ENCODE data around the gene PHETA2.
"Not testable (repeated sequence)": the region's sequence is repeated elsewhere in the genome, so short reads cannot be mapped to it uniquely, and the experiment has no call there.

The PHETA2 gene

GRCh38 chr22:42111798-42112197, 37.8 kb downstream of the PHETA2 start:
- DNase-seq: no peak

- not testable (repeated sequence) for DNase-seq
Measured at GRCh38 chr22:42112793-42113192, 38.7 kb downstream of the PHETA2 start.

GRCh38 chr22:42114721-42115120, 40.7 kb downstream of the PHETA2 start:
- DNase-seq: no peak

- not testable (repeated sequence) for DNase-seq
Measured at GRCh38 chr22:42115420-42115830, 41.4 kb downstream of the PHETA2 start.

GRCh38 chr22:42116848-42117424, 42.9 kb downstream of the PHETA2 start:
- DNase-seq: no peak

GRCh38 chr22:42120231-42121021, 46.4 kb downstream of the PHETA2 start:
- DNase-seq: not testable (repeated sequence)

GRCh38 chr22:42123529-42123928, 49.5 kb downstream of the PHETA2 start:
- DNase-seq: not testable (repeated sequence)

GRCh38 chr22:42127606-42128005, 53.6 kb downstream of the PHETA2 start:
- no peak for DNase-seq

GRCh38 chr22:42128007-42128406, 54.0 kb downstream of the PHETA2 start:
- DNase-seq: not testable (repeated sequence)

Measured in NCI-H1436 treated with DMSO at 0.1 percent for 48 hours (cell line).